ENCODE data around the gene HOXB3.

- TF ChIP-seq, protein P1, sequence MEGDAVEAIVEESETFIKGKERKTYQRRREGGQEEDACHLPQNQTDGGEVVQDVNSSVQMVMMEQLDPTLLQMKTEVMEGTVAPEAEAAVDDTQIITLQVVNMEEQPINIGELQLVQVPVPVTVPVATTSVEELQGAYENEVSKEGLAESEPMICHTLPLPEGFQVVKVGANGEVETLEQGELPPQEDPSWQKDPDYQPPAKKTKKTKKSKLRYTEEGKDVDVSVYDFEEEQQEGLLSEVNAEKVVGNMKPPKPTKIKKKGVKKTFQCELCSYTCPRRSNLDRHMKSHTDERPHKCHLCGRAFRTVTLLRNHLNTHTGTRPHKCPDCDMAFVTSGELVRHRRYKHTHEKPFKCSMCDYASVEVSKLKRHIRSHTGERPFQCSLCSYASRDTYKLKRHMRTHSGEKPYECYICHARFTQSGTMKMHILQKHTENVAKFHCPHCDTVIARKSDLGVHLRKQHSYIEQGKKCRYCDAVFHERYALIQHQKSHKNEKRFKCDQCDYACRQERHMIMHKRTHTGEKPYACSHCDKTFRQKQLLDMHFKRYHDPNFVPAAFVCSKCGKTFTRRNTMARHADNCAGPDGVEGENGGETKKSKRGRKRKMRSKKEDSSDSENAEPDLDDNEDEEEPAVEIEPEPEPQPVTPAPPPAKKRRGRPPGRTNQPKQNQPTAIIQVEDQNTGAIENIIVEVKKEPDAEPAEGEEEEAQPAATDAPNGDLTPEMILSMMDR (IDR thresholded peaks at IDR 0.05; ENCODE audit: low read length) = no peak
- no peak for TF ChIP-seq EZH2 (IDR thresholded peaks at IDR 0.05; ENCODE audit: borderline replicate concordance, low read length)
Observed at GRCh38 chr17:48606892-48607614, 17.0 kb upstream of the HOXB3 start.
